Measurements from ENCODE around the gene CSF1R.

Gene CSF1R

GRCh38 chr5:150120617-150121447 is 34.5 kb upstream of the CSF1R start:
- DNase-seq, result no peak

GRCh38 chr5:150120062-150120441 is 33.7 kb upstream of the CSF1R start:
- DNase-seq, result no peak

- DNase-seq, result no peak
Observed at GRCh38 chr5:150119421-150120061, 33.2 kb upstream of the CSF1R start.

GRCh38 chr5:150118561-150119229 is 32.3 kb upstream of the CSF1R start:
- no peak for DNase-seq

GRCh38 chr5:150117945-150118560 is 31.7 kb upstream of the CSF1R start:
- no peak for DNase-seq

GRCh38 chr5:150116667-150117400 is 30.5 kb upstream of the CSF1R start:
- DNase-seq, result no peak

GRCh38 chr5:150114773-150115408 is 28.5 kb upstream of the CSF1R start:
- no peak for DNase-seq

- DNase-seq, result no peak
Observed at GRCh38 chr5:150114102-150114641, 27.8 kb upstream of the CSF1R start.

GRCh38 chr5:150113047-150113744 is 26.8 kb upstream of the CSF1R start:
- no peak for DNase-seq

GRCh38 chr5:150112201-150113046 is 26.1 kb upstream of the CSF1R start:
- DNase-seq, result no peak

- no peak for DNase-seq
Observed at GRCh38 chr5:150111122-150111521, 24.8 kb upstream of the CSF1R start.

- no peak for DNase-seq
Observed at GRCh38 chr5:150109921-150110320, 23.6 kb upstream of the CSF1R start.

- no peak for DNase-seq
Observed at GRCh38 chr5:150108711-150109514, 22.6 kb upstream of the CSF1R start.

GRCh38 chr5:150107909-150108447 is 21.6 kb upstream of the CSF1R start:
- no peak for DNase-seq

GRCh38 chr5:150106674-150107426 is 20.5 kb upstream of the CSF1R start:
- no peak for DNase-seq

GRCh38 chr5:150105928-150106615 is 19.7 kb upstream of the CSF1R start:
- DNase-seq, result no peak

- DNase-seq, result no peak
Observed at GRCh38 chr5:150104550-150104870, 18.2 kb upstream of the CSF1R start.
